ENCODE measurements around the gene EYA2.
A peak's percentile ranks its signal among the peaks of the same experiment; 100 is the strongest.

The EYA2 gene

DNA sequence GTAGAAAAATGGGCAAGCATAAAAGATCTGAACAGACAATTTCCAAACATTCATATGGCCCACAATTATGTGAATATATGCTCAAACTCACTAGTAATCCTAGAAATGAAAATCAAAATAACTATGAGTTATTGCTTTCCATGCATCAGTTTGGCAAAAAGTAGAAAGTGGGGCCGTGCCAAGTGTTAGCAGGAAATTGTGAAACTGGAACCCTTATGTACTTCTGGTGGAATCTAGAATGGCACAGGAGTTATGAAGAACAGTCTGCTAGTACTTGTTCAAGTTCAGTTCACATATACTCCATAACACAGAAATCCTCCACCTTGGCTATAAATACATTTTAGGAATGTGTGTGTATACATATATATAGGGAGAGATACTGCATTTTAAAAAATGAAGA lies 89.8 kb downstream of the EYA2 start:
- peak; percentile 27 for DNase-seq (ENCODE audit: low read depth)
- no peak overlapping the region for H3K4me3 ChIP-seq (ENCODE audit: low read length)
- TF ChIP-seq, protein P1, sequence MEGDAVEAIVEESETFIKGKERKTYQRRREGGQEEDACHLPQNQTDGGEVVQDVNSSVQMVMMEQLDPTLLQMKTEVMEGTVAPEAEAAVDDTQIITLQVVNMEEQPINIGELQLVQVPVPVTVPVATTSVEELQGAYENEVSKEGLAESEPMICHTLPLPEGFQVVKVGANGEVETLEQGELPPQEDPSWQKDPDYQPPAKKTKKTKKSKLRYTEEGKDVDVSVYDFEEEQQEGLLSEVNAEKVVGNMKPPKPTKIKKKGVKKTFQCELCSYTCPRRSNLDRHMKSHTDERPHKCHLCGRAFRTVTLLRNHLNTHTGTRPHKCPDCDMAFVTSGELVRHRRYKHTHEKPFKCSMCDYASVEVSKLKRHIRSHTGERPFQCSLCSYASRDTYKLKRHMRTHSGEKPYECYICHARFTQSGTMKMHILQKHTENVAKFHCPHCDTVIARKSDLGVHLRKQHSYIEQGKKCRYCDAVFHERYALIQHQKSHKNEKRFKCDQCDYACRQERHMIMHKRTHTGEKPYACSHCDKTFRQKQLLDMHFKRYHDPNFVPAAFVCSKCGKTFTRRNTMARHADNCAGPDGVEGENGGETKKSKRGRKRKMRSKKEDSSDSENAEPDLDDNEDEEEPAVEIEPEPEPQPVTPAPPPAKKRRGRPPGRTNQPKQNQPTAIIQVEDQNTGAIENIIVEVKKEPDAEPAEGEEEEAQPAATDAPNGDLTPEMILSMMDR (IDR thresholded peaks at IDR 0.05; ENCODE audit: insufficient read depth, low read depth, low read length, missing control alignments) = no peak

DNA sequence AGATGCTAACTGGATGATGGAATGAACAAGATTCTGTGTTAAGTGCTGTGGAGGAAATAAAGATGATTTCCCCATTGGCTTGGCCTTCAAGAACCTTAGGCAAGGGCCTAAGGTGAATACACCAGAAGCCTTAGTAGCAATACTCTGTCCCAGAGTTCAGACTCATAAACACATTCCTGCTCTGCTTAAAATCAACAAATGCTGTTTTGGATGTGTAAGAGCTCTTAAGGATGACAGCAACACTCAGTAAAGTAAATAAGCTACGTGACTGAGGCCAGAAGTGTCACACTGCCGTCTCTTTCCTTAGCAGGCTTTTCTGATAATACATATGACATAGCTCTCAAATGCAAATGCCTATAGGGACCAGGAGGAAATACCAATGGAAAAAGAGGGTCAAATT lies 90.6 kb downstream of the EYA2 start:
- TF ChIP-seq, protein P1 (IDR thresholded peaks at IDR 0.05; ENCODE audit: insufficient read depth, low read depth, low read length, missing control alignments) = no peak
- no peak overlapping the region for H3K4me3 ChIP-seq (ENCODE audit: low read length)
- no peak for DNase-seq (ENCODE audit: low read depth)

DNA sequence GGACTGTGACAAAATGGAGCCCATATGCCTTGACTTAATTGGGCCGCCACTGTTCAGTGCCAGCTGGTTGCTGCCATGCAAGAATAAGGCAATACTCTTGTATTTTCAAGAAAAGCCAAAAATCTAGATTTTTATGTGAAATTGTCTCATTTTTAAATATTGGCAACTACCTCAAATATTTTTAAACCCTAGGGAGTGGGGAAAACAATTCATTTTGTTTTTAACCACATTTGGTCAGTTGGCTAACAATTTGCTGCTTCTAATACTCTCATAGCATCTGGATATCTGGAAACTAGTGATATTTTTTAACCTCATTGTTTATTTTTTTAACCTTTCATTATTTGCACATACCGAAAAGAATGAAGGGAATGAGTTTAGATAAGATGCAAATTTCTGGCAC lies 91.0 kb downstream of the EYA2 start:
- H3K4me3 ChIP-seq (ENCODE audit: low read length) = no peak overlapping the region
- TF ChIP-seq, protein P1 (IDR thresholded peaks at IDR 0.05; ENCODE audit: insufficient read depth, low read depth, low read length, missing control alignments) = no peak
- DNase-seq (ENCODE audit: low read depth) = no peak

DNA sequence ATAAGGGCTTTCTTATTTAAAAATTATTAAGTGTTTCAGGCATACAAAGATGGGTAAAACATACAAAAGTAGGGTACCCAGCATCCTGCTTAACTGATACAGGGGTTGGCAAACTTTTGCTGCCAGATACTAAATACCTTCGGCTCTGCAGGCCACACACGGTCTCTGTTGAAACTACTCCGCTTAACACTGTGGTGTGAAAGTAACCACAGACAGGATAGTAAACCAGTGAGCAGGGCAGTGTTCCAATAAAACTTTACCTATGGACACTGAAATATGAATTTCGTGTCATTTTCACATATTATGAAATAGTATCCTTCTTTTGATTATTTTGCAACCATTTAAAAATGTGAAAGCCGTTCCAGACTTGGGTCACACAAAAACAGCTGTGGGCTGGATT lies 92.4 kb downstream of the EYA2 start:
- no peak for DNase-seq (ENCODE audit: low read depth)
- no peak overlapping the region for H3K4me3 ChIP-seq (ENCODE audit: low read length)
- TF ChIP-seq, protein P1 (IDR thresholded peaks at IDR 0.05; ENCODE audit: insufficient read depth, low read depth, low read length, missing control alignments) = no peak

DNA sequence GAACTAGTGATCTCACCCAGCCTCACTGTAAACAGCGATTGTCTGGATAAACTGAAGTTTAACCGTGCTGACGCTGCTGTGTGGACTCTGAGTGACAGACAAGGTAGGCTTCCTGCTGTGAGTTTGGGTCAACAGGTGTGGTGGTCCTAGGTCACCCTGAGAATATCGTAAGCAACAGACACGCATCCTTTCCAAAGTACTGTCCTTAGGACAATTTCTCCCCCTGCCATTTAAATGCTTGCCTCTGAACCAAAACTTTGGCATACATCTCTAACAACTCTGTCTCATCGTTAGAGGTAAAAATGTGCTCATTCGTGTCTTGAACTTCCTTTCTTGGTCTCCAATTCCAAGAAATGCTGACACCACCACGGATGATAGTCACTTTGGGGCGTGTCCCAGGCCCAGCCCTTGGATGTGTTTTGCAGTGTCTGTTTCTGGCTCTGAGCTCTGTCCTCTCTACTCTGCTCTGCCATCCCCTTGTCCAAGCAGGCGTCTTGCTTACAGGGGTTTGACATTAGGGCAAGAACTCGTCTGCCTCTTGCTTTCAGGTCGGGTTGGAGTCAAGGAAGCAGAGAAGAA lies 95.5 kb downstream of the EYA2 start:
- peak; percentile 48 for DNase-seq (ENCODE audit: low read depth)
- peak overlapping the region; percentile 0 for H3K4me3 ChIP-seq (ENCODE audit: low read length)
- TF ChIP-seq, protein P1 (IDR thresholded peaks at IDR 0.05; ENCODE audit: insufficient read depth, low read depth, low read length, missing control alignments) = no peak

DNA sequence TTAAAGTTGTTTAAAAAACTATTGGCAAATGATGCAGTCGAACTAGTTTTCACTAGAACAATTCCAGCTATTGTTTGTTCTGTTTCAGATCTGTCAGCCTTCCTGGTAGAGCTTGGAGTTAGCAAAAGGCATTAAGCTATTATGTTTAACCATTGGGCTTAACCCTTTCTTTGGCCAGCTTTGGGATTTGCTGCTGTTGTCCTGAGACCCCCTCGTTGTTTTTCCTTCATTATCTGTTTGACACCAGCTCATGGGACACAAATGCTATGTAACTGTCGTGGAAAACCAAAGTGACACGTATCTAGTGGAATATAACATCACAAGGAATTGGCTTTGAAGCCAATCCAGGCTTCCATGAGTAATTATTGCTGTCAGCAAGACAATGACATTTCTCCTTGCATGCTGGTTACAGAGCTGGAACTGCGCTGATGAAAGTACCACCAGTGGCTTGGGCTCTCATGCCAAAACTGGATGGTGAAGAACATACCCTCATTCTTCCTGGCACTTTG lies 96.0 kb downstream of the EYA2 start:
- H3K4me3 ChIP-seq (ENCODE audit: low read length) = no peak overlapping the region
- TF ChIP-seq, protein P1 (IDR thresholded peaks at IDR 0.05; ENCODE audit: insufficient read depth, low read depth, low read length, missing control alignments) = no peak
- DNase-seq (ENCODE audit: low read depth) = peak; percentile 50

DNA sequence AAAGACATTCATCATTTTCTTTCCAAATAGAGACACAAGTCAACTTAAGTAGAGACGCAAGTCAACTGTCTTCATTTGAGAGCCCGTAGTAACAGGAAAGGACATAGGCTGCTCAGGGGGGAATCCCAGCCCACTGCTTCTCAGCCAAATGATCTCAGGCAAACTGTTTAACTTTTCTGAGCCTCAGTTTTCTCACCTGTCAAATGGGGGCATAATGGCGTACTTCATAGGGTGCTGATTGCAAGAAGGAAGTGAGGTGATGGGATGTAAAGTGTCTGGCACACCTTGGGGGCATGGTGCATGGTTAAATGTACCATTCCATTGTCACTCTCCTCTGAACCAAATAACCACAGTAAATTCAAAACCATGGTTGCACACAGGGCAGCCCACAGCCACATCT lies 96.5 kb downstream of the EYA2 start:
- H3K4me3 ChIP-seq (ENCODE audit: low read length) = no peak overlapping the region
- DNase-seq (ENCODE audit: low read depth) = no peak
- TF ChIP-seq, protein P1 (IDR thresholded peaks at IDR 0.05; ENCODE audit: insufficient read depth, low read depth, low read length, missing control alignments) = no peak

All from epithelial cell of esophagus (primary cell).